ENCODE measurements around the gene SLC46A2.

SLC46A2 gene

GRCh38 chr9:112856200-112856599 is 34.5 kb downstream of the SLC46A2 start:
- no peak overlapping the region for H3K4me3 ChIP-seq (ENCODE audit: low read depth, low read length)
- no peak for DNase-seq (ENCODE audit: low read depth)
- no peak for TF ChIP-seq CTCF (IDR thresholded peaks at IDR 0.05; ENCODE audit: low read depth, low read length, missing control alignments)

GRCh38 chr9:112854657-112855056 is 36.0 kb downstream of the SLC46A2 start:
- no peak for DNase-seq (ENCODE audit: low read depth)
- no peak overlapping the region for H3K4me3 ChIP-seq (ENCODE audit: low read depth, low read length)
- TF ChIP-seq CTCF (IDR thresholded peaks at IDR 0.05; ENCODE audit: low read depth, low read length, missing control alignments): no peak

GRCh38 chr9:112853882-112854585 is 36.6 kb downstream of the SLC46A2 start:
- TF ChIP-seq CTCF (IDR thresholded peaks at IDR 0.05; ENCODE audit: low read depth, low read length, missing control alignments): no peak
- no peak for DNase-seq (ENCODE audit: low read depth)
- no peak overlapping the region for H3K4me3 ChIP-seq (ENCODE audit: low read depth, low read length)

- DNase-seq (ENCODE audit: low read depth): no peak
- TF ChIP-seq CTCF (IDR thresholded peaks at IDR 0.05; ENCODE audit: low read depth, low read length, missing control alignments): no peak
- H3K4me3 ChIP-seq (ENCODE audit: low read depth, low read length): no peak overlapping the region
Measured at GRCh38 chr9:112852741-112853504, 37.8 kb downstream of the SLC46A2 start.

- no peak for TF ChIP-seq CTCF (IDR thresholded peaks at IDR 0.05; ENCODE audit: low read depth, low read length, missing control alignments)
- H3K4me3 ChIP-seq (ENCODE audit: low read depth, low read length): no peak overlapping the region
- no peak for DNase-seq (ENCODE audit: low read depth)
Measured at GRCh38 chr9:112850840-112851239, 39.8 kb downstream of the SLC46A2 start.

- H3K4me3 ChIP-seq (ENCODE audit: low read depth, low read length): no peak overlapping the region
- no peak for TF ChIP-seq CTCF (IDR thresholded peaks at IDR 0.05; ENCODE audit: low read depth, low read length, missing control alignments)
- DNase-seq (ENCODE audit: low read depth): no peak
Measured at GRCh38 chr9:112849363-112849922, 41.2 kb downstream of the SLC46A2 start.

Data from GM12864 (cell line).